DMS114 treated with DMSO at 0.1 percent for 48 hours (cell line): ENCODE measurements around the gene PCDHB12.

ENCODE experiments used
- DNase-seq: peaks from one replicate; lab custom pipeline; 2025; ENCODE audit not compliant: unreplicated experiment; lab: John Stamatoyannopoulos, UW

Gene PCDHB12

DNA sequence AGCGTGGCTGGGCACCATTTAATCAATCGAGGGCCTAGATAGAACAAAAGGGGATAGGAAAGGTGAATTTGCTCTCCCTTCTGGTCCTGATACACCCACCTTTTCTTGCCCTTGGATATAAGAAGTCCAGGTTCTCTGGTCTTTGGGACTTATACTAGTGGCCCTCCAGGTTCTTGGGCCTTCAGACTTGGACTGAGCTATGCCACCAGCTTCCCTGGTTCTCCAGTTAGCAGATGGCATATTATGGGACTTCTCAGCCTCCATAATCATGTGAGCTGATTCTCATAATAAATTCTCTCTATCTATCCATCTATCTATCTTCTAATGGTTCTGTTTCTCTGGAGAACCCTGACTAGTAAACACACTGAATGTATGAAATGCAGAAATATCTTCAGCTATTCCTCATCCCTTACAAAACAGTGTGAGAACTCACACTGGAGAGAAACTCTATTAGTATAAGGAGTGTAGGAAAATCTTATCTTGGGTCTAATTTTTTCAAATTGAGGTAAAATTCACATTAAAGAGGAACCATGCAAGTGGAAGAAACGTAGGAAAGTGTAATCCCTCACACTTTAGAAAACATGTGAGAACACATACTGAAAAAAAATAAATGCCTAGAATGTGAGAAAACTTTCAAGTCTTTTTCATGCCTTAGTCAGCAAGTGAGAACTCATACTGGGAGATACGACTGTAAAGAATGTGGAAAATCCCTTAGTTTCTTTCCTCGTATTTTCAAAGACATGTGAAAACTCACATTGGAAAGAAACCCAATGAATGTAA lies 52.1 kb downstream of the PCDHB12 start:
- peak; percentile 18 for DNase-seq

DNA sequence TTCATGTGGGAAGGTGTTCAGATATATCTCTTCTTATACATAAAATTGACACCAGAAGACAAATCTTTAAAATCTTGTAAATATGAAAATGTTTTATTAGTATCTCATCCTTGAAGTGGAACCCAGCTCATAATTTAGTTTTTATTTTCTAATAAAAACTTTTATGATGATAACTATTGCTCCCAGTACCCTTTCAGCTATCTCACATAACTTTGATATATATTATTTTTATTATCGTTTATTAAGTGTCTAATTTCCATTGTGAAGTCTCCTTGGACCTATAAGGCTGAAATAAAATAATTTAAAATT lies 52.7 kb downstream of the PCDHB12 start:
- no peak for DNase-seq
